Loucy (cell line): ENCODE measurements around the gene ACADL.

Experiments used
- H2AFZ ChIP-seq: fragments of 200-600 bp; sonication (generic); 2 replicates; pipeline ENCODE4 v1.6.0; 2016; ENCODE audit warnings: antibody characterized with exemption, mild to moderate bottlenecking, low read length, moderate library complexity
- H3F3A ChIP-seq: fragments of 200-600 bp; 2 replicates; pipeline ENCODE4 v1.6.0; 2016; ENCODE audit warnings: antibody characterized with exemption, low read depth, mild to moderate bottlenecking
- H3K27me3 ChIP-seq: fragments of 200-600 bp; sonication (generic); 2 replicates; pipeline ENCODE4 v1.6.1; 2014; ENCODE audit warnings: low read length, mild to moderate bottlenecking; ENCODE audit not compliant: insufficient read depth, poor library complexity, severe bottlenecking
- H3K36me3 ChIP-seq: fragments of 200-600 bp; sonication (generic); 2 replicates; pipeline ENCODE4 v1.6.1; 2016; ENCODE audit warnings: low read length; ENCODE audit not compliant: insufficient read depth
- H3K4me1 ChIP-seq: fragments of 200-600 bp; sonication (generic); 2 replicates; pipeline ENCODE4 v1.5.1; 2014; ENCODE audit warnings: low read length, mild to moderate bottlenecking; ENCODE audit not compliant: insufficient read depth, poor library complexity, severe bottlenecking
- H3K4me2 ChIP-seq: fragments of 200-600 bp; sonication (generic); 2 replicates; pipeline ENCODE4 v1.6.0; 2014; ENCODE audit warnings: antibody characterized with exemption, low read length, low read depth, mild to moderate bottlenecking; ENCODE audit not compliant: poor library complexity, severe bottlenecking
- H3K4me3 ChIP-seq: fragments of 200-600 bp; sonication (generic); 2 replicates; pipeline ENCODE4 v1.5.1; 2014; ENCODE audit warnings: low read length, mild to moderate bottlenecking, mixed read lengths; ENCODE audit not compliant: poor library complexity, severe bottlenecking
- H3K79me2 ChIP-seq: fragments of 200-600 bp; sonication (generic); 2 replicates; pipeline ENCODE4 v1.6.1; 2014; ENCODE audit warnings: low read length; ENCODE audit not compliant: insufficient read depth
- H3K9ac ChIP-seq: fragments of 200-600 bp; sonication (generic); 2 replicates; pipeline ENCODE4 v1.6.0; 2014; ENCODE audit warnings: mild to moderate bottlenecking, low read depth, low read length, moderate library complexity; ENCODE audit not compliant: poor library complexity, severe bottlenecking
- H3K9me2 ChIP-seq: fragments of 200-600 bp; sonication (generic); replicated peaks from 2 replicates; pipeline ENCODE4 v1.6.1; 2016; ENCODE audit warnings: low read depth, low read length, mixed read lengths
- H3K9me3 ChIP-seq: fragments of 200-600 bp; sonication (generic); 2 replicates; pipeline ENCODE4 v1.6.1; 2014; ENCODE audit warnings: mild to moderate bottlenecking, antibody characterized with exemption, low read length, low read depth; ENCODE audit not compliant: insufficient read depth
- H4K20me1 ChIP-seq: fragments of 200-600 bp; sonication (generic); 2 replicates; pipeline ENCODE4 v1.6.0; 2014; ENCODE audit warnings: antibody characterized with exemption, low read length, mild to moderate bottlenecking; ENCODE audit not compliant: insufficient read depth, poor library complexity, severe bottlenecking
- EZH2phosphoT487 ChIP-seq: fragments of 200-600 bp; IDR thresholded peaks from 2 replicates; pipeline ENCODE4 v1.6.1; 2018; ENCODE audit warnings: antibody characterized with exemption, mild to moderate bottlenecking, moderate library complexity, borderline replicate concordance
- TF ChIP-seq, protein P1 (sequence below): fragments of 200-600 bp; sonication (generic); conservative IDR thresholded peaks from 2 replicates; pipeline ENCODE4 v1.5.1; 2014; ENCODE audit warnings: mild to moderate bottlenecking, antibody characterized with exemption, low read length

Gene ACADL

GRCh38 chr2:210203147-210203546 is 22.1 kb downstream of the ACADL start:
- no peak overlapping the region for H2AFZ ChIP-seq
- no peaks in the 10 kb centered on the region for H3K27me3 ChIP-seq
- no peaks in the 10 kb centered on the region for H4K20me1 ChIP-seq
- H3K9ac ChIP-seq, result no peak overlapping the region
- H3K4me2 ChIP-seq, result no peak overlapping the region
- H3K9me2 ChIP-seq, result no peaks in the 10 kb centered on the region
- no peaks in the 10 kb centered on the region for H3K9me3 ChIP-seq
- no peak for TF ChIP-seq EZH2phosphoT487
- TF ChIP-seq, protein P1, sequence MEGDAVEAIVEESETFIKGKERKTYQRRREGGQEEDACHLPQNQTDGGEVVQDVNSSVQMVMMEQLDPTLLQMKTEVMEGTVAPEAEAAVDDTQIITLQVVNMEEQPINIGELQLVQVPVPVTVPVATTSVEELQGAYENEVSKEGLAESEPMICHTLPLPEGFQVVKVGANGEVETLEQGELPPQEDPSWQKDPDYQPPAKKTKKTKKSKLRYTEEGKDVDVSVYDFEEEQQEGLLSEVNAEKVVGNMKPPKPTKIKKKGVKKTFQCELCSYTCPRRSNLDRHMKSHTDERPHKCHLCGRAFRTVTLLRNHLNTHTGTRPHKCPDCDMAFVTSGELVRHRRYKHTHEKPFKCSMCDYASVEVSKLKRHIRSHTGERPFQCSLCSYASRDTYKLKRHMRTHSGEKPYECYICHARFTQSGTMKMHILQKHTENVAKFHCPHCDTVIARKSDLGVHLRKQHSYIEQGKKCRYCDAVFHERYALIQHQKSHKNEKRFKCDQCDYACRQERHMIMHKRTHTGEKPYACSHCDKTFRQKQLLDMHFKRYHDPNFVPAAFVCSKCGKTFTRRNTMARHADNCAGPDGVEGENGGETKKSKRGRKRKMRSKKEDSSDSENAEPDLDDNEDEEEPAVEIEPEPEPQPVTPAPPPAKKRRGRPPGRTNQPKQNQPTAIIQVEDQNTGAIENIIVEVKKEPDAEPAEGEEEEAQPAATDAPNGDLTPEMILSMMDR, result no peak
- H3K4me1 ChIP-seq, result peaks cover 2% of the 10 kb centered on the region
- no peak overlapping the region for H3K4me3 ChIP-seq
- H3F3A ChIP-seq, result no peaks in the 10 kb centered on the region
- H3K36me3 ChIP-seq, result no peaks in the 10 kb centered on the region
- no peaks in the 10 kb centered on the region for H3K79me2 ChIP-seq

DNA sequence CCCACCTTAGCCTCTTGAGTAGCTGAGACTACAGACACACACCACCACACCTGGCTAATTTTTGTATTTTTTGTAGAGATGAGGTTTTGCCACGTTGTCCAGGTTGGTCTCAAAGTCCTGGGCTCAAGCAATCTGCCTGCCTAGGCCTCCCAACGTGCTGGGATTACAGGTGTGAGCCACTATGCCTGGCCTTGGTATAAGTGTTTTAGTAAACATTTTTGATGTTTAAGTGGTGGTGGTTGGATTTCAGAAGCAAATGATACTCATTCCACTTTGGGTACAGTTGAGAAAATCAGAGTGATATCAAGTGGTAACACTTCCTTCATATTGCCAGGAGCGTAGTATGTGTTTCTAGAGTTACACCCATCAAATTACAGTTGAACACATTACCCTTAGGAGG is 25.4 kb downstream of the ACADL start:
- TF ChIP-seq, protein P1, result no peak
- no peak for TF ChIP-seq EZH2phosphoT487
- H2AFZ ChIP-seq, result no peak overlapping the region
- no peak overlapping the region for H3K9ac ChIP-seq
- H3K36me3 ChIP-seq, result no peaks in the 10 kb centered on the region
- H3K79me2 ChIP-seq, result no peaks in the 10 kb centered on the region
- H4K20me1 ChIP-seq, result no peaks in the 10 kb centered on the region
- H3K9me2 ChIP-seq, result no peaks in the 10 kb centered on the region
- H3K9me3 ChIP-seq, result no peaks in the 10 kb centered on the region
- peaks cover 8% of the 10 kb centered on the region for H3K4me1 ChIP-seq
- H3K4me2 ChIP-seq, result no peak overlapping the region
- H3K27me3 ChIP-seq, result no peaks in the 10 kb centered on the region
- no peak overlapping the region for H3K4me3 ChIP-seq
- no peaks in the 10 kb centered on the region for H3F3A ChIP-seq

DNA sequence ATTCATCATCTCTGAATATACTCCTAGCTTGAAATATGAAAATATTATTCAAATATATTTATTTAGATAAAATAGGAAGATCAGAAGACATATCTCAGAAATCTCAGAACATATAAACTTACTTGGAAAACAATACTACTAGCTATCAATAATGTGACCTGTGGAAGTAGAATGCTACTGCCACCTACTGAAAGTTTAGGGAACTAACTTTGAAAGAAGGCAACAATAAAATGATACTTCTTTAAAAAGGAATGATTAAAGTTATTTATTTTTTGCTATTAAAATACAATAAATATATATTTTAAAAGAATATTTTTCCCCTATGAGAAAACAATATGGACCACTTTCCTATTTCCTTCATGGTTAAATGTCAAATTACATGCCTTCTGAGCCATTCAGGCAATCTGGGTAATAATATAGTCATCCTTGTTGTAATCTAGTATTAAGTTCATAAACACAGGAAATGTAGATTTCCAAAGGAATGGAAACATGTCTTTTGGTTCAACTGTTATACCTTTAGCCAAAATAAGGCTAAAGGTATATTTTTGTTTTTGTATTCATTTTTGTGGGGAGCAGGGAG is 26.0 kb downstream of the ACADL start:
- H3K9me2 ChIP-seq, result no peaks in the 10 kb centered on the region
- H3K4me3 ChIP-seq, result no peak overlapping the region
- peaks cover 8% of the 10 kb centered on the region for H3K4me1 ChIP-seq
- H3K27me3 ChIP-seq, result no peaks in the 10 kb centered on the region
- no peak overlapping the region for H3K4me2 ChIP-seq
- no peaks in the 10 kb centered on the region for H3K79me2 ChIP-seq
- H4K20me1 ChIP-seq, result no peaks in the 10 kb centered on the region
- TF ChIP-seq, protein P1, result peak; percentile 63
- TF ChIP-seq EZH2phosphoT487, result no peak
- H3F3A ChIP-seq, result no peaks in the 10 kb centered on the region
- H3K9me3 ChIP-seq, result no peaks in the 10 kb centered on the region
- no peak overlapping the region for H3K9ac ChIP-seq
- no peak overlapping the region for H2AFZ ChIP-seq
- H3K36me3 ChIP-seq, result no peaks in the 10 kb centered on the region
